DOHH2 (cell line): ENCODE measurements around the gene RBP7.
"Not testable (repeated sequence)": the region's sequence is repeated elsewhere in the genome, so short reads cannot be mapped to it uniquely, and the experiment has no call there.

ENCODE experiments used
- H3F3A ChIP-seq: fragments of 200-600 bp; sonication (generic), shearing (Covaris generic); 2 replicates; pipeline ENCODE4 v1.6.0; 2016; ENCODE audit warnings: antibody characterized with exemption, mild to moderate bottlenecking; ENCODE audit not compliant: control insufficient read depth, insufficient read depth
- H3K27ac ChIP-seq: fragments of 200-600 bp; sonication (generic); 2 replicates; pipeline ENCODE4 v1.5.1; 2014; ENCODE audit warnings: low read depth, mild to moderate bottlenecking, low read length, moderate library complexity
- H3K27me3 ChIP-seq: fragments of 200-600 bp; sonication (generic); 2 replicates; pipeline ENCODE4 v1.6.1; 2014; ENCODE audit warnings: mild to moderate bottlenecking, low read length, mixed read lengths; ENCODE audit not compliant: control insufficient read depth
- H3K36me3 ChIP-seq: fragments of 200-600 bp; sonication (generic); 2 replicates; pipeline ENCODE4 v1.6.1; 2014; ENCODE audit warnings: mild to moderate bottlenecking, low read length, moderate library complexity, mixed read lengths; ENCODE audit not compliant: control insufficient read depth
- H3K4me1 ChIP-seq: fragments of 200-600 bp; sonication (generic); 2 replicates; pipeline ENCODE4 v1.6.1; 2014; ENCODE audit warnings: mild to moderate bottlenecking, low read length, mixed read lengths; ENCODE audit not compliant: control insufficient read depth
- H3K4me2 ChIP-seq: fragments of 200-600 bp; sonication (generic); 2 replicates; pipeline ENCODE4 v1.6.0; 2014; ENCODE audit warnings: mild to moderate bottlenecking, low read length, moderate library complexity
- H3K4me3 ChIP-seq: fragments of 200-600 bp; sonication (generic); 2 replicates; pipeline ENCODE4 v1.5.1; 2014; ENCODE audit warnings: mild to moderate bottlenecking, low read length, mixed read lengths
- H3K79me2 ChIP-seq: fragments of 200-600 bp; sonication (generic); 2 replicates; pipeline ENCODE4 v1.6.1; 2014; ENCODE audit warnings: mild to moderate bottlenecking, low read length, mixed read lengths; ENCODE audit not compliant: control insufficient read depth
- H3K9me2 ChIP-seq: fragments of 200-600 bp; sonication (generic); replicated peaks from 2 replicates; pipeline ENCODE4 v1.6.1; 2014; ENCODE audit warnings: mild to moderate bottlenecking, low read length, mixed read lengths; ENCODE audit not compliant: control insufficient read depth
- H3K9me3 ChIP-seq: fragments of 200-600 bp; sonication (generic); 2 replicates; pipeline ENCODE4 v1.6.1; 2014; ENCODE audit warnings: antibody characterized with exemption, low read length, mixed read lengths; ENCODE audit not compliant: control insufficient read depth, insufficient read depth
- H4K20me1 ChIP-seq: fragments of 200-600 bp; sonication (generic); 2 replicates; pipeline ENCODE4 v1.6.0; 2014; ENCODE audit warnings: low read depth, mild to moderate bottlenecking, antibody characterized with exemption, low read length, moderate library complexity; ENCODE audit not compliant: control insufficient read depth, insufficient read depth
- EZH2phosphoT487 ChIP-seq: fragments of 200-600 bp; sonication (generic); IDR thresholded peaks from 2 replicates; pipeline ENCODE4 v1.6.1; 2017; ENCODE audit warnings: borderline replicate concordance, mild to moderate bottlenecking, antibody characterized with exemption, low read length, moderate library complexity, mixed read lengths
- TF ChIP-seq, protein P1 (sequence below): fragments of 200-600 bp; sonication (generic); IDR thresholded peaks from one replicate; pipeline ENCODE4 v1.5.1; 2014; ENCODE audit warnings: antibody characterized with exemption, mild to moderate bottlenecking, low read depth, low read length; ENCODE audit not compliant: poor library complexity, severe bottlenecking

The RBP7 gene

DNA sequence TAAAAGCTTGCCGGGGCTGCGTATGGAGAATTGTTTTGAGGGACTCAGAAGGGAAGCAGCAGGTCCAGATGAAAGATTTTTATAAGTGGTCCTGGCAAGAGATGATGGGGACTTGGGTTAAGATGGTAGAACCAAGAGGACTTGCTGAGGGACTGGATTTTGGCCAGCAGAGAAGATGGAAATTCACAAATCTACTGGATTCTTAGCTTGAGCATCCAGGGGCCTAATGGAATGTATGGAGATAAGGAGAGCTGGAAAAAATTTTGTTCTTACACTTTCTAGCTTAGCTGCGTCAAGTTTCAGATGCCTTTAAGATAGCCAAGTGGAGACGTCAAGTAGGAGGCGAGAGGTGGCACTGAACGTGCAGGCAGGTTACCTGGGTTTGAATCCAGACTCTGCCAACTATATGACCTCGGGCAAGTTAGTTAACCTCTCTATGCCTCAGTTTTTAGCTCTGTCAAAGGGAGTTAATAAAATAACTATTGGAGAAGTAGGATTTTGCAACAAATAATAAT, 3.4 kb upstream of the RBP7 start:
- no peaks in the 10 kb centered on the region for H3K9me2 ChIP-seq
- TF ChIP-seq EZH2phosphoT487, result no peak
- TF ChIP-seq, protein P1, sequence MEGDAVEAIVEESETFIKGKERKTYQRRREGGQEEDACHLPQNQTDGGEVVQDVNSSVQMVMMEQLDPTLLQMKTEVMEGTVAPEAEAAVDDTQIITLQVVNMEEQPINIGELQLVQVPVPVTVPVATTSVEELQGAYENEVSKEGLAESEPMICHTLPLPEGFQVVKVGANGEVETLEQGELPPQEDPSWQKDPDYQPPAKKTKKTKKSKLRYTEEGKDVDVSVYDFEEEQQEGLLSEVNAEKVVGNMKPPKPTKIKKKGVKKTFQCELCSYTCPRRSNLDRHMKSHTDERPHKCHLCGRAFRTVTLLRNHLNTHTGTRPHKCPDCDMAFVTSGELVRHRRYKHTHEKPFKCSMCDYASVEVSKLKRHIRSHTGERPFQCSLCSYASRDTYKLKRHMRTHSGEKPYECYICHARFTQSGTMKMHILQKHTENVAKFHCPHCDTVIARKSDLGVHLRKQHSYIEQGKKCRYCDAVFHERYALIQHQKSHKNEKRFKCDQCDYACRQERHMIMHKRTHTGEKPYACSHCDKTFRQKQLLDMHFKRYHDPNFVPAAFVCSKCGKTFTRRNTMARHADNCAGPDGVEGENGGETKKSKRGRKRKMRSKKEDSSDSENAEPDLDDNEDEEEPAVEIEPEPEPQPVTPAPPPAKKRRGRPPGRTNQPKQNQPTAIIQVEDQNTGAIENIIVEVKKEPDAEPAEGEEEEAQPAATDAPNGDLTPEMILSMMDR, result no peak
- H3K79me2 ChIP-seq, result no peaks in the 10 kb centered on the region
- H3K27ac ChIP-seq, result no peak overlapping the region
- no peak overlapping the region for H3K4me3 ChIP-seq
- 0 out of 2 replicates have a peak, but pooled peaks cover 3% of the 10 kb centered on the region for H4K20me1 ChIP-seq
- H3K9me3 ChIP-seq, result no peaks in the 10 kb centered on the region
- H3K4me2 ChIP-seq, result no peak overlapping the region
- H3K4me1 ChIP-seq, result no peaks in the 10 kb centered on the region
- peaks cover 10% of the 10 kb centered on the region for H3K27me3 ChIP-seq
- no peaks in the 10 kb centered on the region for H3K36me3 ChIP-seq
- H3F3A ChIP-seq, result no peaks in the 10 kb centered on the region

DNA sequence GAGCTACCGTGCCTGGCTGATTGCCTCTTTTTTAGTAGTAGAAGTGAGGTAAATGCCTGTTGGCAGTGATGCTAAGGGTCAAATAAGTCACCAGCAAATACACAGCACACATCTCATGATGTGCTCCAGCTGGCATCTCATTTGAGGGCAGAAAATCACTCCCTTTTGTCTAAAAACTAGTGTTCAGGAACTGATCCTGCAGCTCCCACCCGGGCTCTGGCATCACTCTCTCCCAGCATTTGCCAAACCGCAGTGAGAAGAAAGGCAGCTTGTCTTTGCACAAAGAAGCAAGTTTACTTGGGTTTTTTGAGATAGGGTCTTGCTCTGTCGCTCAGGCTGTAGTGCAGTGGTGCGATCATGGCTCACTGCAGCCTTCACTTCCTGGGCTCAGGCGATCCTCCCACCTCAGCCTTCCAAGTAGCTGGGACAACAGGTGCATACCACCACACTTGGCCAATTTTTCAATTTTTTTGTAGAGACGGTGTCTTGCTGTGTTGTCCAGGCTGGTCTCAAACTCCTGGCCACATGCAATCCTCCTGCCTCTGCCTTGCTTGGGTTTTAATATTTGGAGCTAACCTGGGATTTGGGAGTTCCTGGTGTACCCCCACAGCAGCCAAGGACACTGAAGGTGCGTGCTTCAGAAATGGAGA, 4.1 kb downstream of the RBP7 start:
- Histone ChIP-seq H3K4me3 (no peak overlapping the region), H3K4me1 (no peaks in the 10 kb centered on the region), H3K4me2 (no peak overlapping the region), H3K9me2 (no peaks in the 10 kb centered on the region), H3K79me2 (no peaks in the 10 kb centered on the region), H3K9me3 (no peaks in the 10 kb centered on the region), H3K36me3 (no peaks in the 10 kb centered on the region), H3K27me3 (peaks cover 7% of the 10 kb centered on the region), H3F3A (no peaks in the 10 kb centered on the region), H3K27ac (no peak overlapping the region), H4K20me1 (0 out of 2 replicates have a peak, but pooled peaks cover 3% of the 10 kb centered on the region)
- TF ChIP-seq EZH2phosphoT487, result no peak
- TF ChIP-seq, protein P1, result no peak

DNA sequence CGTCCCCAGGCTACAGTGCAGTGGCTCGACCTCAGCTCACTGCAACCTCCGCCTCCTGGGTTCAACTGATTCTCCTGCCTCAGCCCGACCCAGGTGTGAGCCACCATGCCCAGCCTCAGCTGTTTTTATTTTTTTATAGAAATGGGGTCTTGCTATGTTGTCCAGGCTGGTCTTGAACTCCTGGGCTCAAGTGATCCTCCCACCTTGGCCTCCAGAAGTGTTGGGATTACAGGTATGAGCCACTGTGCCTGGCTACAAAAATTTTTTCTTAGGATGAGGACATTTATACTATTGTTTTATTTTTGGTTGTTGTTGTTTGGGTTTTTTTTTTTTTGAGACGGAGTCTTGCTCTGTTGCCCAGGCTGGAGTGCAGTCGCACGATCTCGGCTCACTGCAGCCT, 8.2 kb downstream of the RBP7 start:
- not testable (repeated sequence) for H3K4me1 ChIP-seq, H3K27me3 ChIP-seq, H3K4me3 ChIP-seq

DNA sequence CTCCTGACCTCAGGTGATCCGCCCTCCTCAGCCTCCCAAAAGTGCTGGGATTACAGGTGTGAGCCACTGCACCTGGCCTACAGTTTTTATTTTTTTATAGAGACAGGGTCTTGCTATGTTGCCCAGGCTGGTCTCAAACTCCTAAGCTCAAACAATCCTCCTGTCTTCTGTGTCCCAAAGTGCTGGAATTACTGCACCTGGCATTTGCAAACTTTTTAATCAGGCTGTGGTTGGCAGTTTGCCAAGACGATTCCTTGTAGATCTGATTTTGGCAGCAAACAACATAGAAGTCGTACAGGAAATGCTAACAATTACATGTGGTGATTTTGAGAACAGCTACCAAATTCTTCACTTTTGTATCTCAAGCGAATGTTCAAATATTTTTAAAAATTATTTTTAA, 10.1 kb downstream of the RBP7 start:
- H3K36me3 ChIP-seq, result no peaks in the 10 kb centered on the region
- H3K4me3 ChIP-seq, result no peak overlapping the region
- H3F3A ChIP-seq, result no peaks in the 10 kb centered on the region
- no peaks in the 10 kb centered on the region for H3K9me3 ChIP-seq
- no peaks in the 10 kb centered on the region for H3K9me2 ChIP-seq
- no peaks in the 10 kb centered on the region for H3K27me3 ChIP-seq
- TF ChIP-seq, protein P1, result no peak
- TF ChIP-seq EZH2phosphoT487, result no peak
- H3K79me2 ChIP-seq, result no peaks in the 10 kb centered on the region
- no peaks in the 10 kb centered on the region for H4K20me1 ChIP-seq
- H3K4me1 ChIP-seq, result no peaks in the 10 kb centered on the region
- no peak overlapping the region for H3K27ac ChIP-seq
- H3K4me2 ChIP-seq, result no peak overlapping the region

More for the DNA sequence above, 8.2 kb downstream of the RBP7 start:
- not testable (repeated sequence) for H3K9me3 ChIP-seq, H3K36me3 ChIP-seq, H3K9me2 ChIP-seq, H3K4me2 ChIP-seq, H3K79me2 ChIP-seq, H3F3A ChIP-seq, H4K20me1 ChIP-seq, H3K27ac ChIP-seq
